Mesenteric fat pad (tissue), 1 donor: ENCODE data around the gene PRM3. TPM values are rescaled to one million over a fixed set of nuclear protein-coding genes. Genes with fewer than 3 reads are reported as not detected.

ENCODE experiments used
- DNase-seq: peaks from one replicate; pipeline ENCODE4 v3.0.0-alpha.2; 2020; ENCODE audit warnings: low spot score
- microRNA-seq: library from miRNA; unstranded; fragments of <30 nt; microRNA quantifications from one replicate; pipeline ENCODE4 v1.2.0, GENCODE V29; 2020; ENCODE audit warnings: borderline number of aligned reads
- total RNA-seq: library from RNA; stranded (reverse); fragmentation: NEBNext Ultra II Directional; extraction: Animal tissue kit (Norgen Biotek cat#: 25700); gene quantifications from one replicate; pipeline ENCODE4 v1.2.1, GENCODE V29; 2021
- donor health status: DM: yes; HTN: yes; CAD: no.

Gene PRM3
- total RNA-seq, 1 donor from 2014 or later = not detected

- no peak for DNase-seq
These were observed 44.0 kb downstream of the PRM3 start for GRCh38 chr16:11229432-11229831.

- DNase-seq = no peak
These were observed 47.5 kb downstream of the PRM3 start for GRCh38 chr16:11225677-11226549.

- no peak for DNase-seq
These were observed 48.3 kb downstream of the PRM3 start for GRCh38 chr16:11224894-11225676.

GRCh38 chr16:11224096-11224893 is 49.1 kb downstream of the PRM3 start:
- DNase-seq = no peak

Small RNAs within 50 kb of the gene (microRNA-seq; reads per million reads assigned to microRNA genes)
- not detected for gene MIR548H2

Other genes starting within 250 kb of the PRM3 start
- gene SOCS1, start 17.4 kb downstream of the PRM3 start, total RNA-seq = 35.0 TPM
- not detected for gene TNP2, start 4.3 kb downstream of the PRM3 start, total RNA-seq
- not detected for gene PRM2, start 2.9 kb upstream of the PRM3 start, total RNA-seq
- not detected for gene PRM1, start 7.7 kb upstream of the PRM3 start, total RNA-seq
- gene RMI2, start 71.8 kb upstream of the PRM3 start, total RNA-seq = 0.45 TPM